HG02943 (cell line): Measurements from ENCODE around the gene CPSF4L.

Experiments
- ATAC-seq: cut with Tn5 transposase; IDR thresholded peaks from one replicate; pipeline ENCODE4 v1.9.1; 2021; ENCODE audit warnings: mild to moderate bottlenecking, low read depth, moderate library complexity; ENCODE audit not compliant: unreplicated experiment

CPSF4L gene

DNA sequence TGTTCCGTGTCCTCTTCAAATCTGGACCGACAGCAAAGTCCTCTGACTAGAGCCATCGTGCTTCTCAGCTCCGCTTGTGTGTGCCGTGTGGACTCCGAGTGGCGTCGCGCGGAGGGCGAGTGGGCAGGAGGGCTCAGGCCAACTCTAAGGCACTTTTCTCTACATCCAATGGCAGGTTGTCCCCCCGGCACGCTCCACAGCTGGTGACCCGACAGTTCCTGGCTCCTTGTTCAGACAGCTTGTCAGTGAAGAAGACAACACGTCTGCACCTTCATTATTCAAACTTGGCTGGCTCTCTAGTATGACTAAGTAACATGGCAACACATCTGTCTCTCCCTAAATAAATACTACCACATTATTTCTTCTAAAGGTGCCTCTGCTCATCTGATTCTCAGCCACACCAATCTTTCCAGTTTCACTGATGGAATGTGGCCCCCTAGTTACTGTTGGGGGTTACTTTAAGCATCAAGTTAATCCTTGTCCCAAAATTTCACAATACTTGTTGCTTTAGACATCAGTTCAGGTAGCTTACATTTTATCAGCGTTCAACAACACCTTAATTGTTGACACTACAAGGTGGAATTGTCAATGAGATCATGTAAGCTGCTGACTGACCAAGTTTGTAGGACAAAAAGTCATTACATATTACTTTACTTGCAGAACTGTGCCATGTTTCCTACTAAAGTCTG is 53.4 kb downstream of the CPSF4L start:
- no peak for ATAC-seq

DNA sequence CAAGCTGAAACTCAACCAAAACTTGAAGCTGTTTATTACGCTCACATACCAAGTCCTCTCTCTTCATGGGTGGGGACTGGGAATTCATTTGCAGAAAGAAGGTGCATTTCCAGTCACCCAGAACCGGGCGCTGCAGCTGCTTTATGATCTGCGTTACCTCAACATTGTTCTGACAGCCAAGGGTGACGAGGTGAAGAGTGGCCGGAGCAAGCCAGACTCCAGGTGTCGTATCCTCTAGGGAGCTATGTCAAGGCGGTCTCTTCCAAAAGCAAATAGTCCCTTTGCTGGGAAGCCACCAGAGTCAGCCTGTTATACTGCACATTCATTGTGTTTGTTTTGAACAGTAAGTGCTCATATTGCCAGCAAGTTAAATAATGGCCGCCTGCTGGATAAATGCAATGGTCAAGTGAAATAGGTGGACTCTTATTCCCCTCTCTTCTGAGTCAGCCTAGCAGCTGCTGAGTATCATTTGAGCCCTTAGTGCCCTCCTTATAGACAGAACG is 56.2 kb downstream of the CPSF4L start:
- ATAC-seq = no peak

DNA sequence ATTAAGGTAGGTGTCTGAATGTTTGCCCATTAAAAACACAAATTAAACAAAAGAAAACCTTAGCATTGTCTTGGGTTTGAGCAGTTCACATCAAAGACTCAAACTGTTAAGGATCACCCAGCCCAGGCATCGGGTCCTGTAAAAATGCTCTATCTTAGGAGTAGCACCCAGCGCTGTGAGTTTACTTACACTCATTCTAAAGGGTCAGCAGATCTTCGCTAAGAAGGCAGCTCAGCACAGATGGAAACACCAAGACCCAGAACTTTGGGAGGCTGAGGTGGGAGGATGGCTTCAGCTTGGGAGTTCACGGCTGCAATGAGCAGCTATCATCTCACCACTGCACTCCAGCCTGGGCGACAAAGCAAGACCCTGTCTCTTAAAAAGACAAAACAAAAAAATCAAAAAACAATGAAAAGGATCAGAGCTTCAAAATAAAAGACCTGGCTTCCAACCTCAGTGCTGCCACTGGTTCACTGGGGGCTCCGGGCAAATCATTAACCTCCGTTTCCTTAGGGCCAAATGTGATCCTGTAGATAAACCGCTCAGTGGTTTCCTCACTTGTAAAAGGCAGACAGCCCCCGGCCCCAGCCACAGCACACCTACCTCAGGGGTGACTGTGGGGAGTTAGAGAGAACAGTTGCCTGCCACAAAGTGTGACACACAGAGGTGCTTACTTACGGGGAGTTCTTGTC is 57.7 kb downstream of the CPSF4L start:
- ATAC-seq = no peak

GRCh38 chr17:73203135-73203787 is 58.4 kb downstream of the CPSF4L start:
- no peak for ATAC-seq

GRCh38 chr17:73201215-73202069 is 60.2 kb downstream of the CPSF4L start:
- ATAC-seq = no peak

- no peak for ATAC-seq
These were observed 61.2 kb downstream of the CPSF4L start for GRCh38 chr17:73200476-73200875.

DNA sequence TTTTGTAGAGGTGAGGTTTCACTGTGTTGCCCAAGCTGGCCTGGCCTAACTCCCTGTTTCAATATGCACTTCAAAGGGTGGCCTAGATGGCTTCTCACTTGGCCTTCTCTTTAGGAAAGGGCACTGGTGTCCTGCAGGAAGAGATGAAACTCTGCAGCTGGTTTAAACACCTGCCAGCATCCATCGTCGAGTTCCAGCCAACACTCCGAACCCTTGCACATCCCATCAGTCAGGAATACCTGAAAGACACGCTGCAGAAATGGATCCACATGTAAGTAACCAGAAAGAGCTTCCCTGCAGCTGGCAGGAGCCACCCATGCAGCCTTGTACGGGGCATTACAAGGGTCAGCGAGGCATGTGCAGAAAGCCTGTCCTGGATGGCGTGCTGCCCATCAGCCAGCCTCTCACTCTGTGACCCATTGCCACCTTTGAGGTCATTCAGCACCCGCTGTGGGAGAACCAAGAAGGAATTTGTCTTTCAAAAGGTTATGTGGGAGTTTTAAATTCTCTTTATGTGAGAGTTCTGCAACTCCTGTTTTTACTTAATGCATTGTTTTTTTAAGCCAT is 61.8 kb downstream of the CPSF4L start:
- ATAC-seq = no peak

DNA sequence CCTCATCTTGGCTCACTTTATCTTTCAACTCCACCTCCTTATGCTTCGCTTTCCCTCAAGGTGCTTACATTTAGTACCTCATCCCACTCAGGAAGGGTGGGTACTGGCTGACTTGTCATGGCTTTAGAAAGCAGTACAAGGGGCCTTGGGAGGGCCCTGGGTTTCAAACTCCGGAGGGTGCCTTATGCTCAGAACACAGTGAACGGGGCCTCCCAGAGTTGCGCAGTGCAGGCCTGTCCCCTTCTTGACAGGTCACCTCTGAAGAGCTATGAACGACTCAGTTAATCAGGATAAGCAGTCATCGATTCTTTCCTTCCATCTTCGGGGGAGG is 62.8 kb downstream of the CPSF4L start:
- ATAC-seq = no peak
